Fibroblast of skin of left biceps (primary cell): ENCODE data around the gene KCNJ9.
"Not testable (repeated sequence)": the region's sequence is repeated elsewhere in the genome, so short reads cannot be mapped to it uniquely, and the experiment has no call there.

ENCODE experiments used
- DNase-seq, 2 experiments: peaks; one replicate each; pipeline ENCODE4 v3.0.0-alpha.2; 2013; ENCODE audit warnings: low read depth in 2 of 2

The KCNJ9 gene

DNA sequence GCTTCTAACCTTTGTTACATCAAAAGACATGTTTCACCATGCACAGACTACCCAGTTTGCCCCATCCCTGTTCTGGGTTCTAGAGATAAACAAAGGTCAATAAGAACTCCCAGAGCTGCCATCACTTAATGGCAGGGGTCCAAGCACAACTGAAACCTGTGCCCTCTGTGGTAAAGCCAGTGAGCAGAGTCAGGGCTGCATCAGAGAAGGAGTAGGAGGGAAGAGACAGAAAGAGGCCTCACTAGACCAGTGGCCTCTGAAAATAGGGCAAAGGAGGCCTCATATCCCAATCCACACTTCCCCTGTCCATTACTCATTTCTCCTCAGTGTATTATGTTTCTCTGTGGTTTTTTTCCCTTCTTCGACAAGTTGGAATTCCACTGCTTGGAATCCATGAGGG, 44.4 kb downstream of the KCNJ9 start:
- no peak for DNase-seq

DNA sequence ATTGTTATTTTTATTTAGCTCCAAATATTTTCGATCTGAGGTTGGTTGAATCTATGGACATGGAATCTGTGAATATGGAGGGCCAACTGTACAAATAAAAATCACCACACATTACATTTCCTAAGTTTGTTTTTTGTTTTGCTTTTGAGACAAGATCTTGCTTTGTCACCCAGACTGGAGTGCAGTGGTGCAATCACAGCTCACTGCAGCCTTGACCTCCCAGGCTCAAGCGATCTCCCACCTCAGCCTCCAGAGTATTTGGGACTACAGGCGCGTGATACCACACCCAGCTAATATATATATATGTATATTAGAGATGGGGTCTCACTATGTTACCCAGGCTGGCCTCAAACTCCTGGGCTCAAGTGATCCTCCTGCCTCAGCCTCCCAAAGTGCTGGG, 45.0 kb downstream of the KCNJ9 start:
- not testable (repeated sequence) for DNase-seq

DNA sequence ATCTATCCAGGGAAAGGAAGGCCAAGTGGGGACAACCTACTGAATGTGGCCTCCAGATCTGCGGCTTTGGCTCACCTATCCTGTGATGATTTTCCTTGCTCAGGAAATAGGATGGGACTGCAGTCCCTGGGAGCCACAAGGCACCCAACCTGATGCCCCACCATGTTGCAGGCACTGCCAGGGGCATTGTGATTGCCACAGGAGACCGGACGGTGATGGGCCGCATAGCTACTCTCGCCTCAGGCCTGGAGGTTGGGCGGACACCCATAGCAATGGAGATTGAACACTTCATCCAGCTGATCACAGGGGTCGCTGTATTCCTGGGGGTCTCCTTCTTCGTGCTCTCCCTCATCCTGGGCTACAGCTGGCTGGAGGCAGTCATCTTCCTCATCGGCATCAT, 46.0 kb downstream of the KCNJ9 start:
- DNase-seq: no peak

DNA sequence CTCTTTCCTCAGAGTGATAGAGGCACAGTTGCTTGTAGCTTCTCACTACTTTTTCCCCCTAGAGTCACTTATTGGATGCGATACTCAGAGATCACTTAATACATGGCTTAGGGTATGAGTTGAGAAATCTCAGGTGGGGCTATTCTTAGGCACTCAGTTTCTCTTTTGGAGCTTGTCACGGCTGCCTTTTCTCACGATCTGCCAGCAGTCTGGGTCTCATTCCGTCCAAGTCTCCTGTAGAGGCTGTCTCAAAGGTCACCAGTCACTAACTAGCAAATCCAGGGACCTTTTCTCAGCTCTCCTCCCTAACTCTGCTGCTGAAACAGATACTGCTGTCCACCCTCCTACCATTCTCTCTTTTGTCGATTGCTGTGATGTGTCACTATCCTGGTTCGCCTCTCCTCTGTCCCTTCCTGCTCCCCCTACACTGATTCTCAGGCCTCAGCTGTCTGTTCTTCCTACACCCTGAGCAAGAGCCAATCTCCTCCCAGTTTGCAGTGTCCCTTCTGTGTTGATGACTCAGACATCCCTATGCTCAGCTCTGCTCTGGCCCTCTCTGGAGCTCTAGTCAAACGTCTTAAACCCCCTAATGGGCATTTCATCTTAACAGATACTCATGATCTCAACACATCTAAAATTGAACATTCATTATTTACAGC, 46.7 kb downstream of the KCNJ9 start:
- DNase-seq: no peak

DNA sequence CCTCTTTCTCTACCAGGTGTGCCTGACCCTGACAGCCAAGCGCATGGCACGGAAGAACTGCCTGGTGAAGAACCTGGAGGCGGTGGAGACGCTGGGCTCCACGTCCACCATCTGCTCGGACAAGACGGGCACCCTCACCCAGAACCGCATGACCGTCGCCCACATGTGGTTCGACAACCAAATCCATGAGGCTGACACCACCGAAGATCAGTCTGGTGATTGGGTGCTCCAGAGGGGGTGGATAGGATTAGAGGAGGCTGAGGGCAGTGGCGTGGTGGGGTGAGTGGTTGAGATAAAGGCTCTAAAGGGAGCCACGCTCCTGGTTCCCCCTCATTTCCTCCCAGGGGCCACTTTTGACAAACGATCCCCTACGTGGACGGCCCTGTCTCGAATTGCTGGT, 47.3 kb downstream of the KCNJ9 start:
- DNase-seq: no peak

DNA sequence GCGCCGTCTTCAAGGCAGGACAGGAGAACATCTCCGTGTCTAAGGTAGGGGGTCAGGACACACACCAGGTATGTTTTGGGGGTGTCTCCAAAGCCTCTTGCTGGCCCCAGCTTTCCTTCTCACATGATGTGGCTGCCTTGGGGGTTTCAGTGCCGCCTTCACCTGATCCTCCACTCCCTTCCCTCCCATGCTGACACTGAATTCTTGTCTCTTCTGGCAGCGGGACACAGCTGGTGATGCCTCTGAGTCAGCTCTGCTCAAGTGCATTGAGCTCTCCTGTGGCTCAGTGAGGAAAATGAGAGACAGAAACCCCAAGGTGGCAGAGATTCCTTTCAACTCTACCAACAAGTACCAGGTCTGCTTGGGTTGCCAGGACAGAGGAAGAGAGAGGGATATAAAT, 47.7 kb downstream of the KCNJ9 start:
- no peak for DNase-seq

DNA sequence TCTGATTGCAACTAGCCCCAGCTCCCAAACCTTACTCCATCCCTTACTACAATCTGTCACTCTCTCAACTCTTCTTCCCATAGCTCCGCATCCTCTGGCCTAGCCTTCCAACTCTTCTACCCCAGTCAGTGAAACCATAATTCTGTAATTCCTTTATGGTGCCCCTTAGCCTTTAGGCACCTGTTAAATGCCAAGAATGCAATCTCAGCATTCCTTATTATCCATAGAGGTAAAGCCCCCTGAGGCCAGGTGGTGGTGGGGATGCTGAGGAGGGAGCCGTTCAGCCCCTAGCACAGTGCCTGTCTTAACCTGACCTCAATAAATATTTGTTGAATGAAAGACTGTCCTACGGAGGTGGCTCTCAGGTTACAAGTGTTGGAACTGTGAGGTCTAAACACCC, 48.2 kb downstream of the KCNJ9 start:
- no peak for DNase-seq

DNA sequence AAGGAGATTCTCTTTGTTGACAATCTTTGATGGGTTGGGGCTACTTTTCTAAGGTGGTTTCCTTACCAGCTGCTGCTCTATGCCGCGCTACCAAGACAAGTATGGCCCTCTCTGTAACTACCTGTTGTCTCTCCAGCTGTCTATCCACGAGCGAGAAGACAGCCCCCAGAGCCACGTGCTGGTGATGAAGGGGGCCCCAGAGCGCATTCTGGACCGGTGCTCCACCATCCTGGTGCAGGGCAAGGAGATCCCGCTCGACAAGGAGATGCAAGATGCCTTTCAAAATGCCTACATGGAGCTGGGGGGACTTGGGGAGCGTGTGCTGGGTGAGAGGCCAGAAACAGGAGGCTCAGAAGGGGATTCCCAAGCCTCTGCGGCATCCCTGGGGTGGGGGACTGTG, 48.6 kb downstream of the KCNJ9 start:
- DNase-seq: no peak

DNA sequence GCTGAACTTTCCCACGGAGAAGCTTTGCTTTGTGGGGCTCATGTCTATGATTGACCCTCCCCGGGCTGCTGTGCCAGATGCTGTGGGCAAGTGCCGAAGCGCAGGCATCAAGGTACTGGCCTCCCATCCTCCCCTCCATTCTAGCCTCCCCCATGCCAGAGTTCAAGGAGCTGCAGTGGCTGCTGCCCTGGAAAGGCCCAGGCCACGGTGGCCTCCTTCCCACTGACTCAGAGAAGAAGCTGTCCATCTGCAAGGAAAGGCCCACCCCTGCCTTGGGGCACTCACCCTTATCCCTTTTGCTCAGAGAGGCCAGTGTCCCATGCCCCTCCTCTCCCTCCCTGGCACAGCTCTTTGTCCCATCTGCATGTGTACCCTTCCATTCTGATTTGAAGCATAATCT, 49.1 kb downstream of the KCNJ9 start:
- DNase-seq: no peak

DNA sequence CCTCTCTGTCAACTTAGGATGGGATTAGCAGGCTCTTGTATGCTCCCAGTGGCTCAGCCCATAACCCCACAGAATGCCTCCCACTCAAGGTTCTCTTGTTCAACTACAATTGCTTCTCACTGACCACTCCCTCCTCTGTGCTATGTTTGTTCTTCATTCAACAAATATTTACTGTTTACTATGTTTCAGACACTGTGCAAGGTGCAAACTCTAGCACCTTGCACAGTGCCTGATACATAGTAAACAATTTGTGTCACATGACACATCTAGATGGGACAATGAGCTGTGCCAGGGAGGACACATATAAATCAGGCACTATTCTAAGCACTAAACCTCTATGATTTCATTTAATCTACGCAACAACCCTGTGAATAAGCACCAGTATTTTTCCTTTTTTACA, 49.6 kb downstream of the KCNJ9 start:
- DNase-seq: no peak

DNA sequence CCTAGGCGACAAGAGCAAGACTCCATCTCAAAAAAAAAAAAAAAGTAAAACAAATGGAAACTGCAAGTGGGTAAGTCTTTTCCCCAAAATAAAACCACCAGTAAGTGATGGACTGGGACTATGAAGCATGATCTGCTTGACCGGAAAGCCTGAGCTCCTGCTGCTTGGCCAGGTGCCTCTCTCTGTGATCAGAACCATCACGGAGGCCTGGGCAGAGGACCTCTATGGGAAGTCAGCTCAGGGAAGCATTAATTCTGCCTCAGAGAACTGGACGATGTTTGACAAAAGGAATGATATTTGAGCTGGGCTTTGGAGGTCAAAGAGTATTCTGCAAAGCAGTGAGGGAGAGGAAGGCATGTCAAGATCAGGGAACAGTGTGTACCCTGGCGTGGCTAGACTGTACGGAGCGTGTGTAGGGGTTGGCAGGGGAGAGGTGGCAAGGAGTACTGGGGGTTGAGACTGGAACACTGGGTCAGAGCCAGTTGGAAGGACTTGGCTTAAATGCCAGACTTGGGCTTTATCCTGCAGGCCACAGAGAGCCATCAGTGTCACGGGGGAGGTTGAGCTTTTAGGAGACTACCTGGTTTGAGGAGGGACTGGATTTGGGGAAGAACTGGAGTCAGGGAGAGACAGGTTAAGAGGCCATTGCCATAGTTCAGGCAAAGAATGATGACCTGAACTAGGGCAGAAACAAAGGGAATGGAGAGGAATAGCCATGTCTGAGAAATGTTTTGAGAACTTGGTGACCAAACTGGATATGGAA, 50.6 kb downstream of the KCNJ9 start:
- no peak for DNase-seq

DNA sequence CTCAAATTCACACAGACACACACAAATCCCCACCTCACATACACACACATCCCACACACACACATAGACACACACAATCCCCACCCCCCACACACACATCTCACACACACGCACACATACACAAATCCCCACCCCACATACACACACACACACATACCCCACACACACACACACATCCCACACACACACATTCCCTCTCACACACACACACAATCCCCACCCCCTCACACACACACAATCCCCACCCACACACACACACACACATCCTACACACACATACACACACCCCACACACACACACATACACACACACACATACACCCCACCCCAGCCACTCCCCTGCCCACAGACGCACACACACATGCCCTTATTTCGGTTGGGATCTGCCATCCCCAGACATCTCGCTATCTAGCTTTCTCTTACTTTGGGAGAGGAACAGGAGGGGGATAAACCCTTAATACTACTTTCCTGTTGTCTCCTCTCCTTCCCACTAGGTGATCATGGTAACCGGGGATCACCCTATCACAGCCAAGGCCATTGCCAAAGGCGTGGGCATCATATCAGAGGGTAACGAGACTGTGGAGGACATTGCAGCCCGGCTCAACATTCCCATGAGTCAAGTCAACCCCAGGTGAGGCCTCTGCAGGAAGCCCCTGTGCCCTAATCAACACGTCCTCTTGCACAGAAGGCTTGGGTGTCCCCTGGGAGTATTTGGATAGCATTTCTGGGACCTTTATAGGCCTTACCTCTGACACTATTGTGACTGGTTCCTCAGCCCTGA, 52.8 kb downstream of the KCNJ9 start:
- no peak for DNase-seq

DNA sequence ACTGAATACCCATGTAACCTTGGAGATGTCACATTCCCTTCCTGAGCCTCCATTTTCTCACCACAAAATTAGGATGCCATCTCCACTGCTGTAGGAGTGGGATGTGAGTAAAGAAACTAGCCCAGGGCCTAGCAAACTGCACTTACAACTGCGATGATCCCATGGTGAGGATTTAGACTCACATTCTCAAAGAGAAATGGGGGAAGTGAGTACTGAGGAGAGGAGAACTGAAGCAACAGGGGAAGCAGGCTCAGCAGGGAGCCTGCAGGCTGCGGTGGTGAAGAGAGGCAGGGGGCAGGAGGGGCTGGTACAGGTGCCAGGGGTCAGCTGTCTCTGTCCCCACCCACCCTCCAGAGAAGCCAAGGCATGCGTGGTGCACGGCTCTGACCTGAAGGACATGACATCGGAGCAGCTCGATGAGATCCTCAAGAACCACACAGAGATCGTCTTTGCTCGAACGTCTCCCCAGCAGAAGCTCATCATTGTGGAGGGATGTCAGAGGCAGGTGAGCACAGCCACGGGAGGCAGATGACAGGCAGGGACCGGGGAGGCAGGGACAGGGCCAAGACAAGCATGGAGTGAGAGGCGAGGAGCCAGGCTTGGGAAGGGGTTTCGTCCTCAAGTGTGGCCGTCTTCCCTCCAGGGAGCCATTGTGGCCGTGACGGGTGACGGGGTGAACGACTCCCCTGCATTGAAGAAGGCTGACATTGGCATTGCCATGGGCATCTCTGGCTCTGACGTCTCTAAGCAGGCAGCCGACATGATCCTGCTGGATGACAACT, 53.6 kb downstream of the KCNJ9 start:
- DNase-seq: no peak

DNA sequence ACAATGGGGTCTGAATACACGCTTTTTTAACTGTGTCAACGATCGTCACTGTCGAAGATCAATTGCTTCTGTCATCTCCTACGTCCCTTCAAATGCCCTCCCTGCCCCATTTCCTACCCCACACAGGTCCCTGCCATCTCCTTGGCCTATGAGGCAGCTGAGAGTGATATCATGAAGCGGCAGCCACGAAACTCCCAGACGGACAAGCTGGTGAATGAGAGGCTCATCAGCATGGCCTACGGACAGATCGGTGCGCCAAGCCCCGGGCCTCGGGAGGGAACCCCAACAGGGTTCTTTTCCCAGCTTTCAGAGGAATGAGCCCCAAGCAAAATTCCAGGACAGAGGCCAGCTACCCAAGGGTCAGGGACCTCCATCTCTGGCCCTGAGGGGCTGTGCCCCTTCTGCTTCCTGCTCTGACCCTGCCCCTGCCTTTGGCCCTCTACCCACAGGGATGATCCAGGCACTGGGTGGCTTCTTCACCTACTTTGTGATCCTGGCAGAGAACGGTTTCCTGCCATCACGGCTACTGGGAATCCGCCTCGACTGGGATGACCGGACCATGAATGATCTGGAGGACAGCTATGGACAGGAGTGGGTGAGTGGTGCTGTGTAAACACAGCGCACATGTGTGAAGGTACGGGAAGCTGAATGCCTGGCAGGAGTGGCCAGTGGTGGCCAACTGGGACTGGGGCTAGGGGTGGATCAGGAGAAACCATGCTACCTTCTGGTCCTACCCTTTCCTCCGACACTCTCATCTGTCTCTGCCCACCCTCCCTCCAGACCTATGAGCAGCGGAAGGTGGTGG, 55.0 kb downstream of the KCNJ9 start:
- DNase-seq: no peak

DNA sequence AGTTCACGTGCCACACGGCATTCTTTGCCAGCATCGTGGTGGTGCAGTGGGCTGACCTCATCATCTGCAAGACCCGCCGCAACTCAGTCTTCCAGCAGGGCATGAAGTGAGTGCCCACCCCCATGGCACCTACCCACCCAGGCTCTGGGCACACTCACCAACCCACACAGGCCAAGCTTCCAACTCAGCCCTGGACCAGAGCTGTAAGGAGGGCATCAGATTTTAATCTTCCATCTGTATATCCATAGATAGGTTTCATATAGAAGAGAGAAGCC, 55.5 kb downstream of the KCNJ9 start:
- no peak for DNase-seq

DNA sequence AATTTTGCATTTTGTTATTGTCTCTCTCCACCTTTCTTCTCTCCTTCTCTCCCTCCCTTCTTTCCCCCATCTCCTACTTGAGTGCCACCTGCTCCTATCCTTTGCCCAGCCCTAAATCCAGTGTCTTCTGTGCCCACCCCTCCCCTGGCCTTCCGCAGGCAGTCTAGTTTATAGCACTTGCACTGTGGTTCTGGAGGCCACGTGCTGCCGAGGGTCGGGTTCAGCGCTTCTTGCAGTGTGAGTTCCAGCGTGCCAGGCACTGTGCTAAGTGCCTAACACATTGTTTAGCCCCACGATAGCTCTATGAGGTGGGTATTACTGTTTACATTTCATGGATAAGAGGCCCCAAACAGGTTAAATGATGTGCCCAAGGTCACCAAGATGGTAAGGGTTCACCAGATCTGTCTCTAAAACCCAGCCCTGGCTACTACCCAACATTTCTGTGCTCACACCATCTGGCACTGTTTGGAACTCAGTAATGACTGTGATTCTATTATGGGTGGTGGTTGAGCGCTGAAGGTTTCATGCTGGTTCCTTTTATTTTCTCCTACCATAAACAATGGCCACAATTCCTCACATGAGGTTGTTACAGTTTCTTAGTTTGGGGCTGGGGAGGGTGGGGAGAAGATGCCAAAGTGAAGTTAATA, 56.0 kb downstream of the KCNJ9 start:
- DNase-seq: no peak

DNA sequence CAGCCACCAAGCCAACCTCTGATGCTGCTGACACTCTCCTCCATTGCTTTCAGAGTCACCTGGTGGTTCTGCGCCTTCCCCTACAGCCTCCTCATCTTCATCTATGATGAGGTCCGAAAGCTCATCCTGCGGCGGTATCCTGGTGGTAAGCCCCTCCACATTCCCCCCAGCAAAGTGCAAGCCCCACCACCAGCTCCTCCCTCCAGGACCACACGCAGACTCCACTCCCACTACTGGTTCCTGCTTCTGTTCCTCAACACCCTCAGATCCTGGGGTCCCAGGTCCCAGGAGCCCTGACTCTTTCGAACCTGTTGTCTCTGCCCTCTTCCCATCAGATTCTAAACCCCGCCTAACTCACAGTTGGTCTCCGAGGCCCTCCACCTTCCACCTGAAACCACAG, 58.5 kb downstream of the KCNJ9 start:
- DNase-seq: no peak
